NCI-H1694 (cell line): ENCODE measurements around the gene MBNL1.

Source experiments
- DNase-seq: peaks from one replicate; lab custom pipeline; 2025; lab: John Stamatoyannopoulos, UW

The MBNL1 gene

DNA sequence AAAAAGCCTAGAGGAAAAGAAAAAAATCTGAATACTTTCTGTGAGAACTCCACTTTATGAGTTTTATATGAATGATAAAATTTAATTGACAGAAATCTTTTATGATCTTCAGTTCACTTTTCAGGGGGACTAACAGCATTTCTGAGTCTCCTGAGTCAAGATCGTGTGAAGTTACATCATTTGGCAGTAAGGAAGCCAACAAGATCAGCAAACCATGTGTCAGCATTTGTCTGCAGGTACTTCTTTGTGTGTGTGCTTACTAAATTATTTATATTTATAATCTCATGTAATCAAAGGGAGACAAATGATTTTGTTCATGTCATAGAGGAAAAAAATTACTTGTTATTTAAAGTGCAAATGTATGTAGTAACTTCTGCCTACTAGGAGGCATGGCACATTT is 217.6 kb downstream of the MBNL1 start:
- DNase-seq = no peak

DNA sequence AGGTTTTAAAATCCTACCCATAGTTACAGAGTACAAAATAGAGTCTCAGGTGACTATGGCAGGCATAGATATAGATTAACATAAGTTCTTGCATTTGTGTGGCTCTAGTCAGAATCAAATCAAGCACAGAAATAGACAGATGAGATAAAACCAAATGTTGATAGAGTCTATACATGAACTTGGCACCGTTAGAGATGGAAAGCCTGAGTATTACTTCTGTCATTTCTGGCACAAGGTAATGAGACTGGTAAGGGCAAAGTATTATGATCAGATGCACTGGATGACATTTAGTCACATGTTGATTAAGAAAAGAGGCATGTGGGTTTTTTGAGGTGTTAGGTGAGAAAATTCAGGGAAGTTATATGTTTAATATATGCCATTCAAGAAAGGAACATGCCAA is 219.7 kb downstream of the MBNL1 start:
- DNase-seq = no peak

GRCh38 chr3:152491922-152492321 is 223.2 kb downstream of the MBNL1 start:
- DNase-seq = no peak

- DNase-seq = no peak
Observed at GRCh38 chr3:152496286-152496685, 227.6 kb downstream of the MBNL1 start.

GRCh38 chr3:152496716-152497115 is 228.0 kb downstream of the MBNL1 start:
- DNase-seq = no peak

DNA sequence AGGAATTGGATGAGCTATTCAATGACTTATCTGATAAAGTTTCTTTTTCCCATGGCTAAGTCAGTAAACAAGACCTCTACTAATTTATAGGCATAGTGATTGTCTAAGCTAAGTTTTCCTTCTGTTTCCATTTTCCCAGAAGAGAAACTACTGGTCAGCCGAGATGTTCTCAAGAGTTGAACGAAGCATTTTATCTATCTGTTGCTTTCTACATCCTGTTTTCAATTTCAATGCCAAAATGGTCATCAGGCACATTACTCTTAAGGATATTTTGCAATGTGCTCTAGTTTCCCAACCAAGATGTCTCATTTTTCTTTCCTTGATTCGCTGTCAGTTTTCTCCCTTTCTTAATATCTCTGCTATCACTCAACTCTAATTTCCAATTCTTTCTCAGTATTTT is 228.7 kb downstream of the MBNL1 start:
- DNase-seq = no peak

GRCh38 chr3:152497890-152498289 is 229.2 kb downstream of the MBNL1 start:
- no peak for DNase-seq

DNA sequence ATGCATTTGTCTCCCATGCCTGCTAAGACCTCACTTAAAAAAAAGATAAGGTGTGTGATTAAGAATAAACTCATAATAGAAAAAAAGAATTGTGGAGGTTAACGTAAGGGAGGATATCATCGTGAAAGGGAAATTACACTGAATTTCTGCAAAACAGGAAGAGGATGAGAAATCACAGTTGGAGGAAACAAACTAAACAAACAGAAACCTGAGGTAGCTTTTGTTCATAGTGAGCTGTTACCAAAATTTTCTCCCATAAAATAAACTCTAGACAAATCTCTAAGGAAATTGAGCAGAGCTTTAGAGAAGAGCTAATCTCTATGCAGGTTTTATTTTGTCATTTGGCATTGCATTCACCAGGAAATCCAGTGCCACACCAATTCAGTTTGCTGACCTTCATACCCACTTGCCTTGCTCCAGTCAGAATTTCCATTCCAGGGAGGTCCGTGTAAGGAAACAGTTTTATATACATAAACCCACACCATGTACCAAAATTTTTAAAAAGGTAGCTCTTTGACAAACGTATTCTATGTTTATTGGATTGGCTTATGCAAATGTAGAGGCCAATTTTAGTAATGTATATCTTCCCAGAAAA is 231.2 kb downstream of the MBNL1 start:
- no peak for DNase-seq

GRCh38 chr3:152505926-152506325 is 237.2 kb downstream of the MBNL1 start:
- DNase-seq = no peak

- no peak for DNase-seq
Observed at GRCh38 chr3:152508705-152509104, 240.0 kb downstream of the MBNL1 start.

DNA sequence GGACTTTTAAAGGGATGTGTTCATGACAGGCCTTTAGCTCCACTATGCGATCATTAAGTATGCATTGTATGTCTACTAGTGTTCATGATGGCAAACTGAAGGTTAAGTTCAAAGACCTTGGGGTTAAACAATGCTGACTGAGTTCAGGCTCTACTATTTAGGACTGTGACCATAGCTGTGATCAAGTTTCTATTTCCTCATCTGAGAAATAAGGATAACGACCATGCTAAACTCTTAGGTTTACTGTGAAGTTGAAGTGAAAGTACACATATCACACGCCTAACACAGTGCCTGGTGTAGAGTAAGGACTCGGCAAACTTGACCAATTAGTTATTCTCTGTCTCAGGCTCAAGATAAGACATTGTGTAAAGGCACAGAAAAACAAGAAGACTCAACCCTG is 243.2 kb downstream of the MBNL1 start:
- DNase-seq = no peak

- DNase-seq = no peak
Observed at GRCh38 chr3:152513301-152513960, 244.7 kb downstream of the MBNL1 start.
